ENCODE measurements around the gene TEKT3. TPM values are rescaled to one million over a fixed set of nuclear protein-coding genes. Genes with fewer than 3 reads are reported as not detected.

Gene TEKT3
- total RNA-seq, 6 donors from 2014 or later, result 0.64 to 4.1 (median 1.8) TPM; not detected in 1

GRCh38 chr17:15281909-15282308, 59.5 kb downstream of the TEKT3 start:
- Histone ChIP-seq H3K36me3 (no peaks in the 10 kb centered on the region), H3K27me3 (no peaks in the 10 kb centered on the region), H3K4me3 (no peak overlapping the region), H3K9me3 (no peaks in the 10 kb centered on the region), H3K4me1 (no peaks in the 10 kb centered on the region), H3K27ac (no peak overlapping the region)
- DNase-seq (no peak), ATAC-seq (ENCODE audit: low FRiP score in 2 of 2) (no peak)
- TF ChIP-seq POLR2A (IDR thresholded peaks at IDR 0.05) (no peak), EP300 (IDR thresholded peaks at IDR 0.05) (no peak), CTCF (IDR thresholded peaks at IDR 0.05) (no peak), POLR2AphosphoS5 (IDR thresholded peaks at IDR 0.05) (no peak)
- WGBS, 2 donors, result 88 to 92% methylated on average over 3 of the region's 3 CpGs

- H3K36me3 ChIP-seq, result no peaks in the 10 kb centered on the region
- ATAC-seq (ENCODE audit: low FRiP score in 2 of 2) (no peak), DNase-seq (no peak)
- no peaks in the 10 kb centered on the region for H3K4me1 ChIP-seq
- H3K27ac ChIP-seq, result no peak overlapping the region
- TF ChIP-seq CTCF (IDR thresholded peaks at IDR 0.05) (no peak), POLR2A (IDR thresholded peaks at IDR 0.05) (no peak), EP300 (IDR thresholded peaks at IDR 0.05) (no peak), POLR2AphosphoS5 (IDR thresholded peaks at IDR 0.05) (no peak)
- H3K9me3 ChIP-seq, result no peaks in the 10 kb centered on the region
- WGBS, 2 donors, result 49 to 56% methylated on average over 2 of the region's 2 CpGs
- H3K4me3 ChIP-seq, result no peak overlapping the region
- no peaks in the 10 kb centered on the region for H3K27me3 ChIP-seq
Measured at GRCh38 chr17:15278924-15279477, 62.4 kb downstream of the TEKT3 start.

DNA sequence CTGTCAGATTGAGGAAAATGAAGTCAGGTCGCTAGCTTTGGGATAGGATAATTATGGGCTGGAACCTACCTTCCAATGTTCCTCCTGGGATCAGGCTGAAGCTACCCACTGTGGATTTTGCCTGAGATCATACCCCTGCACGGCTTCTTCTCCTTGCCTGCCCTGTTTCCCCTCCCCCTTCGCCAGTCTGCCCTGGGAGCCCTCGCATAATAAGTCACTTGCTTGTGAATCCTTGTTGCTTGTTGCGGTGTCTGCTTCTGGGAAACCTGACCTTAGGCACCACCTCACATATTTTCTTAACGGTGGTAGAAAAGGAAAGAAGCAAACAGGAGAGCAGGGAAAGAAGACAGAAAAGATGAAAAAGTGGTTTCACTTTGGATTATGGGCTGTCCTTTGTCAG, 63.0 kb downstream of the TEKT3 start:
- DNase-seq (no peak), ATAC-seq (ENCODE audit: low FRiP score in 2 of 2) (no peak)
- no peak overlapping the region for H3K27ac ChIP-seq
- H3K4me1 ChIP-seq, result no peaks in the 10 kb centered on the region
- WGBS, 2 donors, result 35 to 48% methylated on average over 6 of the region's 6 CpGs
- TF ChIP-seq CTCF (IDR thresholded peaks at IDR 0.05), result no peak
- no peak for TF ChIP-seq POLR2AphosphoS5 (IDR thresholded peaks at IDR 0.05)
- no peak for TF ChIP-seq EP300 (IDR thresholded peaks at IDR 0.05)
- no peak for TF ChIP-seq POLR2A (IDR thresholded peaks at IDR 0.05)
- no peaks in the 10 kb centered on the region for H3K9me3 ChIP-seq
- H3K36me3 ChIP-seq, result no peaks in the 10 kb centered on the region
- H3K27me3 ChIP-seq, result no peaks in the 10 kb centered on the region
- H3K4me3 ChIP-seq, result no peak overlapping the region

GRCh38 chr17:15274017-15274416, 67.4 kb downstream of the TEKT3 start:
- Histone ChIP-seq H3K4me3 (no peak overlapping the region), H3K36me3 (no peaks in the 10 kb centered on the region), H3K27me3 (no peaks in the 10 kb centered on the region), H3K27ac (no peak overlapping the region), H3K4me1 (peaks cover 0 to 7% (median 3%) of the 10 kb centered on the region in 4 donors), H3K9me3 (no peaks in the 10 kb centered on the region)
- ATAC-seq (ENCODE audit: low FRiP score in 2 of 2), result no peak
- no peak for DNase-seq
- TF ChIP-seq POLR2A (IDR thresholded peaks at IDR 0.05) (no peak), POLR2AphosphoS5 (IDR thresholded peaks at IDR 0.05) (no peak), EP300 (IDR thresholded peaks at IDR 0.05) (no peak), CTCF (IDR thresholded peaks at IDR 0.05) (no peak)
- WGBS, 2 donors, result 53 to 75% methylated on average over 3 of the region's 3 CpGs

- H3K36me3 ChIP-seq, result no peaks in the 10 kb centered on the region
- H3K4me3 ChIP-seq, result no peak overlapping the region
- ATAC-seq (ENCODE audit: low FRiP score in 2 of 2) (peak in 1 of 2 donors; percentile 91), DNase-seq (no peak)
- TF ChIP-seq POLR2A (IDR thresholded peaks at IDR 0.05) (no peak), POLR2AphosphoS5 (IDR thresholded peaks at IDR 0.05) (peak in 1 of 2 donors; percentile 1)
- H3K9me3 ChIP-seq, result no peaks in the 10 kb centered on the region
- 58 to 66% methylated on average over 5 of the region's 5 CpGs for WGBS, 2 donors
- peak overlapping the region in 1 of 4 donors; percentile 60 for H3K27ac ChIP-seq
- H3K27me3 ChIP-seq, result no peaks in the 10 kb centered on the region
- peaks cover 0 to 7% (median 3%) of the 10 kb centered on the region in 4 donors for H3K4me1 ChIP-seq
Measured at GRCh38 chr17:15273141-15273793, 68.1 kb downstream of the TEKT3 start.
